Fibroblast of lung (primary cell): ENCODE data around the gene SLC7A5. TPM values are rescaled to one million over a fixed set of nuclear protein-coding genes. Genes with fewer than 3 reads are reported as not detected.
A peak's percentile ranks its signal among the peaks of the same experiment; 100 is the strongest.

Experiments
- DNase-seq, 2 donors: peaks; one replicate each; pipeline versions ENCODE4 v3.0.0 to v3.0.0-alpha.2; 2010; ENCODE audit warnings: low read depth in 2 of 2
- H2AFZ ChIP-seq: 2 replicates; pipeline ENCODE4 v1.5.1; 2012; ENCODE audit warnings: low read length, control low read depth, inconsistent platforms
- H3K27ac ChIP-seq: 2 replicates; pipeline ENCODE4 v1.5.1; 2011; ENCODE audit warnings: low read length, control low read depth; ENCODE audit not compliant: insufficient read depth
- H3K27me3 ChIP-seq: 2 replicates; pipeline ENCODE4 v1.5.1; 2011; ENCODE audit warnings: mild to moderate bottlenecking, low read length; ENCODE audit not compliant: control insufficient read depth, insufficient read depth
- H3K36me3 ChIP-seq: 2 replicates; pipeline ENCODE4 v1.5.1; 2011; ENCODE audit warnings: low read length; ENCODE audit not compliant: control insufficient read depth, insufficient read depth
- H3K4me1 ChIP-seq: 2 replicates; pipeline ENCODE4 v1.5.1; 2011; ENCODE audit warnings: low read length; ENCODE audit not compliant: control insufficient read depth, insufficient read depth; ENCODE audit errors: extremely low read depth
- H3K4me2 ChIP-seq: 2 replicates; pipeline ENCODE4 v1.5.1; 2011; ENCODE audit warnings: low read length, control low read depth; ENCODE audit not compliant: insufficient read depth; ENCODE audit errors: extremely low read depth
- H3K4me3 ChIP-seq, 4 experiments: fragments of 200-600 bp in 1 of 4; sonication (generic) in 1 of 4; replicated peaks in 1 of 4; 2 replicates each; pipeline ENCODE4 v1.5.1; 2011 to 2016; ENCODE audit warnings: low read length in 4 of 4, low read depth in 3 of 4, mild to moderate bottlenecking in 3 of 4, control low read depth in 2 of 4, inconsistent platforms in 1 of 4, mixed read lengths in 1 of 4; ENCODE audit not compliant: insufficient read depth in 1 of 4; ENCODE audit errors: control extremely low read depth in 1 of 4
- H3K79me2 ChIP-seq: 2 replicates; pipeline ENCODE4 v1.5.1; 2012; ENCODE audit warnings: mild to moderate bottlenecking, low read length, inconsistent platforms; ENCODE audit not compliant: control insufficient read depth, insufficient read depth
- H3K9ac ChIP-seq: 2 replicates; pipeline ENCODE4 v1.5.1; 2011; ENCODE audit warnings: mild to moderate bottlenecking, low read length, control low read depth; ENCODE audit not compliant: insufficient read depth
- H3K9me3 ChIP-seq: 2 replicates; pipeline ENCODE4 v1.5.1; 2012; ENCODE audit warnings: low read depth, low read length; ENCODE audit not compliant: control insufficient read depth, insufficient read depth
- H4K20me1 ChIP-seq: 2 replicates; pipeline ENCODE4 v1.5.1; 2011; ENCODE audit warnings: low read length; ENCODE audit not compliant: control insufficient read depth, insufficient read depth; ENCODE audit errors: extremely low read depth
- EZH2 ChIP-seq: IDR thresholded peaks from 2 replicates; pipeline ENCODE4 v1.5.1; 2012; ENCODE audit warnings: low read length, control low read depth, mild to moderate bottlenecking; ENCODE audit errors: missing control alignments
- polyA plus RNA-seq, 2 donors: library from polyadenylated mRNA; depleted of rRNA in 1 of 2; stranded (reverse) in 1 of 2; unstranded in 1 of 2; fragments of >200 nt; gene quantifications; 2 replicates each; pipeline ENCODE4 v1.2.1, GENCODE V29; 2011 to 2012; ENCODE audit warnings: missing spikeins in 1 of 2
- total RNA-seq: library from RNA; depleted of rRNA; stranded (reverse); fragments of >200 nt; gene quantifications from 2 replicates; pipeline ENCODE4 v1.2.1, GENCODE V29; 2014
- TF ChIP-seq, protein P1 (sequence below), 2 donors: IDR thresholded peaks in 1 of 2; conservative IDR thresholded peaks in 1 of 2; 1 replicate in 1 of 2; 2 replicates in 1 of 2; pipeline ENCODE4 v1.5.1; 2011 to 2012; ENCODE audit warnings: low read length in 2 of 2, control low read depth in 1 of 2, inconsistent platforms in 1 of 2, low read depth in 1 of 2, mild to moderate bottlenecking in 1 of 2

Gene SLC7A5
- total and polyA plus RNA-seq, 2 donors (not counting 1 experiment from before 2014, with no cell fraction given): 5.2 to 38.3 TPM

DNA sequence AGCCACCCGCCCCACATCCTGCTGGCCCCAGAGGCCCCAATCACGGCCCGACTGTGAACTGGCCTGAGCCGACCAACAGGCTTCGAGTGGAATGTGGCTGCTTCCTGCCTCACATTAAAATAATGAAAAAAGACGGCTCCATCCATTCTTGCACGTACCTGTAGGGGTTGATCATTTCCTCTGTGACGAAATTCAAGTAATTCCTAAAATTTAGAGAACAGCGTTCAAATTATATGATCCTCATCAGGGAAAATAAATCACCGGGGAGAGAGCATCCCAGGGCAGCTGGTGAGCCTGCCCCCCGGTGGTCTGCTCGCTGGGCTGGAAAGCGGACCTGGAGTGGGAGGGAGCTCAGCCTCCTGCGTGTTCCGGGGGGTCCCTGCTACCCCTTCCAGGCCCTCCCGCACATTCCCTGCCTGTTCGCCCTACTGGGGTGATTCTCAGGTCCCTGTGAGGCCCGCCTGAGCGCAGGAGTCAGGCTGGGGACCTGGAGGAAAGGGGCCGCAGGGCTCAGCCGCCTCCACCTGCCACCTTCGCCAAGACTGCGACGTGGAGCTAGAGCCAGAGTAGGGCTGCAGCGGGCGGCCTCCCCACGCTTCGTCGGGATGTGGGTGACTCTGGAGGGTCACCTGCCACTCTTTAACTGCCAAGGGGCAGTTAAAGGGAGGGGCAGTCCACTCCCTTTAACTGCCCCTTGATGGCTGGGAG, 28.9 kb downstream of the SLC7A5 start:
- Histone ChIP-seq H3K4me1 (peaks cover 2% of the 10 kb centered on the region), H3K79me2 (no peaks in the 10 kb centered on the region), H3K4me2 (no peak overlapping the region), H4K20me1 (no peaks in the 10 kb centered on the region), H3K4me3 (no peak overlapping the region), H3K9me3 (no peaks in the 10 kb centered on the region), H3K27me3 (no peaks in the 10 kb centered on the region), H3K9ac (no peak overlapping the region), H2AFZ (no peak overlapping the region), H3K36me3 (peaks cover 6% of the 10 kb centered on the region), H3K27ac (no peak overlapping the region)
- TF ChIP-seq, protein P1, sequence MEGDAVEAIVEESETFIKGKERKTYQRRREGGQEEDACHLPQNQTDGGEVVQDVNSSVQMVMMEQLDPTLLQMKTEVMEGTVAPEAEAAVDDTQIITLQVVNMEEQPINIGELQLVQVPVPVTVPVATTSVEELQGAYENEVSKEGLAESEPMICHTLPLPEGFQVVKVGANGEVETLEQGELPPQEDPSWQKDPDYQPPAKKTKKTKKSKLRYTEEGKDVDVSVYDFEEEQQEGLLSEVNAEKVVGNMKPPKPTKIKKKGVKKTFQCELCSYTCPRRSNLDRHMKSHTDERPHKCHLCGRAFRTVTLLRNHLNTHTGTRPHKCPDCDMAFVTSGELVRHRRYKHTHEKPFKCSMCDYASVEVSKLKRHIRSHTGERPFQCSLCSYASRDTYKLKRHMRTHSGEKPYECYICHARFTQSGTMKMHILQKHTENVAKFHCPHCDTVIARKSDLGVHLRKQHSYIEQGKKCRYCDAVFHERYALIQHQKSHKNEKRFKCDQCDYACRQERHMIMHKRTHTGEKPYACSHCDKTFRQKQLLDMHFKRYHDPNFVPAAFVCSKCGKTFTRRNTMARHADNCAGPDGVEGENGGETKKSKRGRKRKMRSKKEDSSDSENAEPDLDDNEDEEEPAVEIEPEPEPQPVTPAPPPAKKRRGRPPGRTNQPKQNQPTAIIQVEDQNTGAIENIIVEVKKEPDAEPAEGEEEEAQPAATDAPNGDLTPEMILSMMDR (conservative IDR thresholded peaks at IDR 0.05 in 1 of 2, IDR thresholded peaks at IDR 0.05 in 1 of 2; ENCODE audit: low read depth in 1 of 2, low read length in 2 of 2): no peak
- no peak for TF ChIP-seq EZH2
- no peak for DNase-seq

DNA sequence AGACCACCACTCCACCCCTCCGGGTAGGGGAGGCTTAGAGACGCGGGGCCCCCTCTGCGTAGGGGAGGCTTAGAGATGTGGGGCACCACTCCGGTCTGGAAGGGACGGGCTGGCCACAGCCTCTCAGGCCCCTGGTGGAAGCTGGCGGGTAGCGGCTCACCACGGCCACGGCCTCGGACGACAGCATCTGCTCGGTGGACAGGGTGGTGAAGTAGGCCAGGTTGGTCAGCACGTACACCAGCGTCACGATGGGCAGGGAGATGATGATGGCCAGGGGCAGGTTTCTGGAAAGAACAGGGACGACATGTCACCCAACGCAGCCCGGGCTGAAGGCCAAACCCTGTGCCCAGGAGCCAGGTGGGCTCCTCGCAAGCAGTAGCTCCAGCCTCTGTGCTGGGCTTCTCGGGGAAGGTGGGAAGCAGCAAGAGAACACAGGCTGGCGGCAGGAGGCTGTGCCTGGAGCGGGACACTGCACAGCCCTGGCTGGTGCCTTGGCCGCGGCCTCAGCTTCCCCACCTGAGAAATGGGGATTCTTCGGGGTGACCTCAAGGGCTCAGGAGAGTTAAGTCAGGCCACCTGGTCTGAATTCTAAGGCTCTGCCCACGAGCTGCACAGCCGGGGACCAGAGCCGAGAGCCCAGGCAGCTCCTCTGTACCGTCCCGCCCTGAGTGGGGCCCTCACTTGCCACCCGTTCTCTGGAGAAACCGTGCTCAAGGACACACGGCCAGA, 29.6 kb downstream of the SLC7A5 start:
- Histone ChIP-seq H3K9ac (no peak overlapping the region), H3K4me3 (no peak overlapping the region), H4K20me1 (no peaks in the 10 kb centered on the region), H3K27me3 (no peaks in the 10 kb centered on the region), H3K9me3 (no peaks in the 10 kb centered on the region), H3K79me2 (no peaks in the 10 kb centered on the region), H2AFZ (no peak overlapping the region), H3K4me2 (no peak overlapping the region), H3K36me3 (peaks cover 6% of the 10 kb centered on the region), H3K4me1 (peaks cover 6% of the 10 kb centered on the region), H3K27ac (no peak overlapping the region)
- no peak for TF ChIP-seq EZH2
- TF ChIP-seq, protein P1 (conservative IDR thresholded peaks at IDR 0.05 in 1 of 2, IDR thresholded peaks at IDR 0.05 in 1 of 2; ENCODE audit: low read depth in 1 of 2, low read length in 2 of 2): no peak
- DNase-seq: no peak

DNA sequence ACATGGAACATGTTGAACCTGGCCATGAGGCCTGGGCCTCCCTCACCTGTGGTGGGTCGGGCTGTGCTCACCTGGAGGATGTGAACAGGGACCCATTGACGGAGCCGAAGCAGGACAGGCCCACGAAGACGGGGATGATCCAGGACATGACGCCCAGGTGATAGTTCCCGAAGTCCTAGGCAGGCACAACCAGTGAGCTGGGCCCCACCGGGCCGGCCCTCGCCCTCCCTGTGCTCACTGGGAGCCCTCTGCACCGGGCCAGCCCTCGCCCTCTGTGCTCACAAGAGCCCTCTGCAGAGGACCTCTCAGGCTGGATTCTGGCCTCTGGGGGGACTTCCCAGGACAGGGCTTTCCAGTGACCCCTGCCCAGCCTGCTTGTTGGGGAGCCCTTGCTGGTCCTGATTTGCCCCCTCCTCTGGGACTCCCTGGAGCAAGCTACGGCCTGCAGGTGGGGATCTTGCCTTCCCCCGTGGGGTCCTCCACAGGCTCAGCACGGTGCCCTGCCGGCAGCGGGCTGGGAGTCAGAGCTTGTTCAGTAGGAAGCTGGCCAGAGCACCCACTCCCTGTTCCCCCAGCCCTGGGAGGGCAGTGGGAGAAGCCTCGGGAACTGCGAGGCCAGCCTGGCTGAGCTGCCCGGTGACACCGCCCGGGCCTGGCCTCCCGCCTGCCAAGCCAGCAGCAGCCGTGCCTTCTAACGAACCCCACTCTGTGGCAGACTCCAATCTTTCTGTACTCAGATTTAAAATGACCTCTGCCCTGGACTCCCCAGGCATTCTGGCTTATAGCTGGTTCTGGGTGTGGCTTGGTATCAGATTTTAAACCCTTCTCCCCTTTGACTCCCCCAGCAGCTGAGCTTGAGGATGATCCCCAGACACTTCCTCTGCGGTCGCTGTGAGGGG, 30.4 kb downstream of the SLC7A5 start:
- H2AFZ ChIP-seq: no peak overlapping the region
- DNase-seq: peak in 1 of 2 donors; percentile 23
- no peak overlapping the region for H3K4me3 ChIP-seq
- no peaks in the 10 kb centered on the region for H3K79me2 ChIP-seq
- peaks cover 4% of the 10 kb centered on the region for H3K4me1 ChIP-seq
- H3K9ac ChIP-seq: no peak overlapping the region
- H3K27me3 ChIP-seq: no peaks in the 10 kb centered on the region
- TF ChIP-seq EZH2: no peak
- TF ChIP-seq, protein P1 (conservative IDR thresholded peaks at IDR 0.05 in 1 of 2, IDR thresholded peaks at IDR 0.05 in 1 of 2; ENCODE audit: low read depth in 1 of 2, low read length in 2 of 2): no peak
- peaks cover 10% of the 10 kb centered on the region for H3K36me3 ChIP-seq
- no peaks in the 10 kb centered on the region for H4K20me1 ChIP-seq
- H3K27ac ChIP-seq: no peak overlapping the region
- no peaks in the 10 kb centered on the region for H3K9me3 ChIP-seq
- no peak overlapping the region for H3K4me2 ChIP-seq
